ENCODE data around the gene KIAA1671. TPM values are rescaled to one million over a fixed set of nuclear protein-coding genes. Genes with fewer than 3 reads are reported as not detected.

The KIAA1671 gene
- total RNA-seq, 3 donors from 2014 or later: 71.3 to 131 (median 88.9) TPM

GRCh38 chr22:24962094-24962493, 9.6 kb downstream of the KIAA1671 start:
- no peak for ATAC-seq
- DNase-seq: no peak
- intact Hi-C loops (cut with DNase I, micrococcal nuclease): no loop called here
- Histone ChIP-seq H3K36me3 (ENCODE audit: low read depth) (no peaks in the 10 kb centered on the region), H3K4me3 (no peak overlapping the region), H3K9me3 (no peaks in the 10 kb centered on the region), H3K4me1 (ENCODE audit: low read depth) (peaks cover 21% of the 10 kb centered on the region)
- no peak for TF ChIP-seq CTCF (IDR thresholded peaks at IDR 0.05)

DNA sequence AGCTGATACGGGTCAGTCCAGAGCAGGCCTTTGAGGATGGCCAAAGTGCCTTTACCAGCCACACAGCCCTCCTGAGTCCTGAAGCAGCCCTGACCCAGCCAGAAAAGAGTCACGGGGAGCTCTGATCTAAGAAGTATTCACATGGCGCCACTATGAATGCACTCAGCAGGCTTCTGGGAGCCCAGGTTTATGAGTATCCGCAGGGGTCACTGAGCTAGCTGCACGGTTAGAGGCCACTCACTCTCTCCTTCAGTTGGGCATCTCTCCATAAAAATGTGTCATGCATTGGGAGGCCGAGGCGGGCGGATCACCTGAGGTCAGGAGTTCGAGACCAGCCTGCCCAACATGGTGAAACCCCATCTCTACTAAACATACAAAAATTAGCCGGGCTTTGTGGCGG, 10.3 kb downstream of the KIAA1671 start:
- intact Hi-C loops (cut with DNase I, micrococcal nuclease): no loop called here
- H3K4me1 ChIP-seq (ENCODE audit: low read depth): peaks cover 29% of the 10 kb centered on the region
- ATAC-seq: no peak
- H3K9me3 ChIP-seq: no peaks in the 10 kb centered on the region
- no peaks in the 10 kb centered on the region for H3K36me3 ChIP-seq (ENCODE audit: low read depth)
- TF ChIP-seq CTCF (IDR thresholded peaks at IDR 0.05): no peak
- no peak for DNase-seq
- no peak overlapping the region for H3K4me3 ChIP-seq

GRCh38 chr22:24964441-24964840, 11.9 kb downstream of the KIAA1671 start:
- TF ChIP-seq CTCF (IDR thresholded peaks at IDR 0.05): no peak
- no peak for DNase-seq
- Histone ChIP-seq H3K4me1 (ENCODE audit: low read depth) (peaks cover 36% of the 10 kb centered on the region), H3K4me3 (no peak overlapping the region), H3K9me3 (no peaks in the 10 kb centered on the region), H3K36me3 (ENCODE audit: low read depth) (no peaks in the 10 kb centered on the region)
- no peak for ATAC-seq
- intact Hi-C loops (cut with DNase I, micrococcal nuclease): no loop called here

- intact Hi-C loops (cut with DNase I, micrococcal nuclease): no loop called here
- H3K4me1 ChIP-seq (ENCODE audit: low read depth): peaks cover 39% of the 10 kb centered on the region
- TF ChIP-seq CTCF (IDR thresholded peaks at IDR 0.05): no peak
- peak; percentile 88 to 93 (median 88) for DNase-seq
- H3K9me3 ChIP-seq: no peaks in the 10 kb centered on the region
- H3K36me3 ChIP-seq (ENCODE audit: low read depth): no peaks in the 10 kb centered on the region
- ATAC-seq: peak; percentile 95
- H3K4me3 ChIP-seq: no peak overlapping the region
These were observed 13.5 kb downstream of the KIAA1671 start for GRCh38 chr22:24965822-24966626.

DNA sequence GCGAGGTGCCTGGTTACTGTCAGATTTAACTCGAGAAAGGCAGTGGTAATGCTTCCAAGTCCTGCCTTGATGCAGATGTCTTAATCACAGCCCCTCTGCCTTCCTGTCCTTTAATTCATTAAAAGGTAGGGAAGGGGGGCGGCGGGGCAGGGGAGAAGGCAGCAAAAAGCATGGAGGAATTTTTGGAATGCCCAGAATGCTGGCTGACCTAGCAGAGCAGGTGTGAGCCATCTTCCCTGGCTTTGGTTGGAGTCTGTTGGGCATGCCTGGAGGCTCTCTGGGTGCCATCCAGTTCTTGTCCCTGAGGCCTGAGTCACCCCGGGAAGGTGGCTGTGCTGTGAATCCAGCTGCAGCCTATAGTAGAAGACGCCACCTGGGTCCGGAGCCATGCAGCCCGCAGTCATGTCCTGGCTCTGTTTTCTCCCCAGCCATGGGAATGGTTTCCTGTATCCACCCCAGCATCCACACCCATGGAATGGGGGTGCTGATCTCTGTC, 15.6 kb downstream of the KIAA1671 start:
- no peak for TF ChIP-seq CTCF (IDR thresholded peaks at IDR 0.05)
- DNase-seq (no peak), ATAC-seq (no peak)
- intact Hi-C loops (cut with DNase I, micrococcal nuclease): no loop called here
- H3K36me3 ChIP-seq (ENCODE audit: low read depth): no peaks in the 10 kb centered on the region
- H3K9me3 ChIP-seq: no peaks in the 10 kb centered on the region
- no peak overlapping the region for H3K4me3 ChIP-seq
- peaks cover 39% of the 10 kb centered on the region for H3K4me1 ChIP-seq (ENCODE audit: low read depth)
